ENCODE results near the gene GPR176.

The GPR176 gene, protein sequence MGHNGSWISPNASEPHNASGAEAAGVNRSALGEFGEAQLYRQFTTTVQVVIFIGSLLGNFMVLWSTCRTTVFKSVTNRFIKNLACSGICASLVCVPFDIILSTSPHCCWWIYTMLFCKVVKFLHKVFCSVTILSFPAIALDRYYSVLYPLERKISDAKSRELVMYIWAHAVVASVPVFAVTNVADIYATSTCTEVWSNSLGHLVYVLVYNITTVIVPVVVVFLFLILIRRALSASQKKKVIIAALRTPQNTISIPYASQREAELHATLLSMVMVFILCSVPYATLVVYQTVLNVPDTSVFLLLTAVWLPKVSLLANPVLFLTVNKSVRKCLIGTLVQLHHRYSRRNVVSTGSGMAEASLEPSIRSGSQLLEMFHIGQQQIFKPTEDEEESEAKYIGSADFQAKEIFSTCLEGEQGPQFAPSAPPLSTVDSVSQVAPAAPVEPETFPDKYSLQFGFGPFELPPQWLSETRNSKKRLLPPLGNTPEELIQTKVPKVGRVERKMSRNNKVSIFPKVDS

GRCh38 chr15:39919748-39920509, at the start of gene GPR176:
GPR176 (minus strand) TSS chr15:39920266; CDS start chr15:39920026, 240 bp downstream.
- Histone ChIP-seq H3K9me3 (ENCODE audit: insufficient read depth, low read depth, low read length) (0 out of 2 replicates have a peak, but pooled peaks cover under 1% of the 10 kb centered on the region), H3K4me2 (ENCODE audit: low read depth, low read length, poor library complexity, severe bottlenecking) (peak within 1 kb of the TSS; percentile 70), H3K9me2 (replicated peaks; ENCODE audit: low read depth, low read length) (no peaks in the 10 kb centered on the region), H4K20me1 (ENCODE audit: insufficient read depth, low read length, poor library complexity, severe bottlenecking) (no peaks in the 10 kb centered on the region), H3K27me3 (ENCODE audit: insufficient read depth, low read length, poor library complexity, severe bottlenecking) (no peaks in the 10 kb centered on the region), H3K4me1 (ENCODE audit: insufficient read depth, low read length, poor library complexity, severe bottlenecking) (peaks cover 13% of the 10 kb centered on the region), H3F3A (ENCODE audit: low read depth) (no peaks in the 10 kb centered on the region), H3K9ac (ENCODE audit: low read depth, low read length, poor library complexity, severe bottlenecking) (peak within 1 kb of the TSS; percentile 60), H2AFZ (ENCODE audit: low read length) (peak within 1 kb of the TSS; percentile 85), H3K4me3 (ENCODE audit: low read length, poor library complexity, severe bottlenecking) (peak within 1 kb of the TSS; percentile 67), H3K36me3 (ENCODE audit: insufficient read depth, low read length) (no peaks in the 10 kb centered on the region), H3K79me2 (ENCODE audit: insufficient read depth, low read length) (no peaks in the 10 kb centered on the region)
- TF ChIP-seq, protein P1, sequence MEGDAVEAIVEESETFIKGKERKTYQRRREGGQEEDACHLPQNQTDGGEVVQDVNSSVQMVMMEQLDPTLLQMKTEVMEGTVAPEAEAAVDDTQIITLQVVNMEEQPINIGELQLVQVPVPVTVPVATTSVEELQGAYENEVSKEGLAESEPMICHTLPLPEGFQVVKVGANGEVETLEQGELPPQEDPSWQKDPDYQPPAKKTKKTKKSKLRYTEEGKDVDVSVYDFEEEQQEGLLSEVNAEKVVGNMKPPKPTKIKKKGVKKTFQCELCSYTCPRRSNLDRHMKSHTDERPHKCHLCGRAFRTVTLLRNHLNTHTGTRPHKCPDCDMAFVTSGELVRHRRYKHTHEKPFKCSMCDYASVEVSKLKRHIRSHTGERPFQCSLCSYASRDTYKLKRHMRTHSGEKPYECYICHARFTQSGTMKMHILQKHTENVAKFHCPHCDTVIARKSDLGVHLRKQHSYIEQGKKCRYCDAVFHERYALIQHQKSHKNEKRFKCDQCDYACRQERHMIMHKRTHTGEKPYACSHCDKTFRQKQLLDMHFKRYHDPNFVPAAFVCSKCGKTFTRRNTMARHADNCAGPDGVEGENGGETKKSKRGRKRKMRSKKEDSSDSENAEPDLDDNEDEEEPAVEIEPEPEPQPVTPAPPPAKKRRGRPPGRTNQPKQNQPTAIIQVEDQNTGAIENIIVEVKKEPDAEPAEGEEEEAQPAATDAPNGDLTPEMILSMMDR (conservative IDR thresholded peaks at IDR 0.05; ENCODE audit: low read length): no peak
- no peak for TF ChIP-seq EZH2phosphoT487 (IDR thresholded peaks at IDR 0.05; ENCODE audit: borderline replicate concordance)

DNA sequence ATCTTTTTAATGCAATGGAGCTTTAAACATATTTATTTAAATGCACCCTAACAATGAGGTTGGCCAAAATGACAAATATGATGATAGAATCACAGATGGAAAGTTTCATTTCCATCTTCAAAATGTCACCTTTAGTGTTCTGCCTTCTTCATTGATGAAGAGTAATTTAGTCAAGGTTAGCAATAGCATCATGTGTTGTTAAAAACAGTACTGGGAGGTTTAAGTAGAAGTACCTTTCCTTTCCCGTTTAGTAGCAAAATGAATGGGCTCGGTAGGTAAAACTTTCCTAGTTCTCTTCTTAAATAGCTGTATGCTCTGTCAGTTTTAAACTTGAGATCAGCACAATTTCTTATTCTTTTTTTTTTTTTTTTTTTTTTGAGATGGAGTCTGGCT, 48.9 kb upstream of the GPR176 start:
- Histone ChIP-seq H3K9me3 (ENCODE audit: insufficient read depth, low read depth, low read length) (no peaks in the 10 kb centered on the region), H3K36me3 (ENCODE audit: insufficient read depth, low read length) (peaks cover 20% of the 10 kb centered on the region; the same call in 1 of the 2 replicates), H3K9ac (ENCODE audit: low read depth, low read length, poor library complexity, severe bottlenecking) (no peak overlapping the region), H3K4me3 (ENCODE audit: low read length, poor library complexity, severe bottlenecking) (no peak overlapping the region), H3K79me2 (ENCODE audit: insufficient read depth, low read length) (no peaks in the 10 kb centered on the region), H4K20me1 (ENCODE audit: insufficient read depth, low read length, poor library complexity, severe bottlenecking) (no peaks in the 10 kb centered on the region), H3K4me2 (ENCODE audit: low read depth, low read length, poor library complexity, severe bottlenecking) (no peak overlapping the region), H3F3A (ENCODE audit: low read depth) (no peaks in the 10 kb centered on the region), H2AFZ (ENCODE audit: low read length) (no peak overlapping the region), H3K9me2 (replicated peaks; ENCODE audit: low read depth, low read length) (no peaks in the 10 kb centered on the region), H3K27me3 (ENCODE audit: insufficient read depth, low read length, poor library complexity, severe bottlenecking) (no peaks in the 10 kb centered on the region), H3K4me1 (ENCODE audit: insufficient read depth, low read length, poor library complexity, severe bottlenecking) (no peaks in the 10 kb centered on the region)
- TF ChIP-seq, protein P1 (conservative IDR thresholded peaks at IDR 0.05; ENCODE audit: low read length): no peak
- TF ChIP-seq EZH2phosphoT487 (IDR thresholded peaks at IDR 0.05; ENCODE audit: borderline replicate concordance): no peak

- H3K27me3 ChIP-seq (ENCODE audit: insufficient read depth, low read length, poor library complexity, severe bottlenecking): no peaks in the 10 kb centered on the region
- H3K9me3 ChIP-seq (ENCODE audit: insufficient read depth, low read depth, low read length): no peaks in the 10 kb centered on the region
- H2AFZ ChIP-seq (ENCODE audit: low read length): no peak overlapping the region
- no peak overlapping the region for H3K4me2 ChIP-seq (ENCODE audit: low read depth, low read length, poor library complexity, severe bottlenecking)
- H3K4me3 ChIP-seq (ENCODE audit: low read length, poor library complexity, severe bottlenecking): no peak overlapping the region
- H3K4me1 ChIP-seq (ENCODE audit: insufficient read depth, low read length, poor library complexity, severe bottlenecking): no peaks in the 10 kb centered on the region
- H3K79me2 ChIP-seq (ENCODE audit: insufficient read depth, low read length): no peaks in the 10 kb centered on the region
- TF ChIP-seq, protein P1 (conservative IDR thresholded peaks at IDR 0.05; ENCODE audit: low read length): no peak
- TF ChIP-seq EZH2phosphoT487 (IDR thresholded peaks at IDR 0.05; ENCODE audit: borderline replicate concordance): no peak
- H4K20me1 ChIP-seq (ENCODE audit: insufficient read depth, low read length, poor library complexity, severe bottlenecking): no peaks in the 10 kb centered on the region
- H3K36me3 ChIP-seq (ENCODE audit: insufficient read depth, low read length): peaks cover 20% of the 10 kb centered on the region; the same call in 1 of the 2 replicates
- no peaks in the 10 kb centered on the region for H3K9me2 ChIP-seq (replicated peaks; ENCODE audit: low read depth, low read length)
- H3K9ac ChIP-seq (ENCODE audit: low read depth, low read length, poor library complexity, severe bottlenecking): no peak overlapping the region
- H3F3A ChIP-seq (ENCODE audit: low read depth): no peaks in the 10 kb centered on the region
Measured at GRCh38 chr15:39968273-39969001, 48.4 kb upstream of the GPR176 start.
